Right lobe of liver (tissue), 6 donors: Measurements from ENCODE around the gene DUSP16. TPM values are rescaled to one million over a fixed set of nuclear protein-coding genes. Genes with fewer than 3 reads are reported as not detected.
A peak's percentile ranks its signal among the peaks of the same experiment; 100 is the strongest.

Experiments
- ATAC-seq, 4 donors: fragments of 200-7000 bp; cut with Tn5 transposase; one replicate each; pipeline ENCODE4 v1.9.1; 2020; ENCODE audit warnings: mild to moderate bottlenecking in 4 of 4, moderate library complexity in 4 of 4
- DNase-seq, 3 donors: peaks; one replicate each; pipeline ENCODE4 v3.0.0-alpha.2; 2020
- H3K27ac ChIP-seq, 3 donors: fragments of 200-600 bp; one replicate each; pipeline ENCODE4 v1.8.0; 2022
- H3K27me3 ChIP-seq, 2 donors: fragments of 200-600 bp; one replicate each; pipeline ENCODE4 v1.8.0; 2022
- H3K36me3 ChIP-seq, 4 donors: fragments of 200-600 bp; sonication (generic) in 1 of 4; one replicate each; pipeline versions ENCODE4 v1.5.1 to v1.8.0; 2017 to 2022; ENCODE audit warnings: control low read depth in 1 of 4
- H3K4me1 ChIP-seq, 4 donors: fragments of 200-600 bp; sonication (generic) in 1 of 4; one replicate each; pipeline versions ENCODE4 v1.5.1 to v1.8.0; 2017 to 2022; ENCODE audit warnings: control low read depth in 1 of 4
- H3K4me3 ChIP-seq, 3 donors: fragments of 200-600 bp; one replicate each; pipeline ENCODE4 v1.8.0; 2022
- H3K9me3 ChIP-seq, 4 donors: fragments of 200-600 bp; sonication (generic) in 1 of 4; one replicate each; pipeline versions ENCODE4 v1.5.1 to v1.8.0; 2017 to 2022; ENCODE audit warnings: control low read depth in 1 of 4
- CTCF ChIP-seq, 4 donors: fragments of 200-600 bp in 3 of 4; fragments of 450-650 bp in 1 of 4; IDR thresholded peaks; one replicate each; pipeline versions ENCODE4 v1.5.1 to v1.8.0; 2016 to 2022; ENCODE audit warnings: antibody characterized with exemption in 4 of 4, mild to moderate bottlenecking in 2 of 4
- POLR2A ChIP-seq: fragments of 450-650 bp; IDR thresholded peaks from one replicate; pipeline ENCODE4 v1.6.1; 2017; ENCODE audit warnings: antibody characterized with exemption, mild to moderate bottlenecking
- WGBS: methylation state at CpG from one replicate; pipeline ENCODE4 v1.1.6; 2018; ENCODE audit warnings: low coverage, low lambda C conversion rate; ENCODE audit not compliant: insufficient coverage; ENCODE audit errors: missing lambda C conversion rate; 5-methylcytosine and 5-hydroxymethylcytosine counted together
- intact Hi-C, 2 donors: fragments of 100-400 bp; cut with DNase I; formaldehyde crosslinking; loops; one replicate each; pipeline versions ENCODE4 v1.11.2 to v1.14.1; 2022
- total RNA-seq, 6 experiments: library from RNA; depleted of rRNA in 2 of 6; stranded (reverse); fragments of >200 nt in 2 of 6; fragmentation: NEBNext Ultra II Directional in 3 of 6; extraction: Animal tissue kit (Norgen Biotek cat#: 25700) in 3 of 6; gene quantifications; one replicate each; pipeline versions ENCODE4 v1.1.0 to v1.2.4, GENCODE V29; 2016 to 2023
- donor health status: DM: no; HTN: yes; CAD: no.
- donor health status: DM: no; HTN: no; CAD: no.
- donor health status: DM: no; HTN: no; CAD: no.
- donor health status: DM: no; HTN: yes; CAD: no.
- donor health status: DM: no; HTN: yes; CAD: no.

The DUSP16 gene
- total RNA-seq, 6 experiments from 2014 or later, result 41.9 to 74.2 (median 48.4) TPM

GRCh38 chr12:12488296-12488695, 74.4 kb downstream of the DUSP16 start:
- no peaks in the 10 kb centered on the region for H3K9me3 ChIP-seq
- WGBS, result 95% methylated on average over 4 of the region's 4 CpGs
- peaks cover 0 to 18% (median 0%) of the 10 kb centered on the region in 4 donors for H3K36me3 ChIP-seq
- no peak overlapping the region for H3K4me3 ChIP-seq
- no peak for ATAC-seq
- H3K4me1 ChIP-seq, result peaks cover 0 to 39% (median 9%) of the 10 kb centered on the region in 4 donors
- TF ChIP-seq POLR2A (no peak), CTCF (IDR thresholded peaks at IDR 0.05) (no peak)
- no peaks in the 10 kb centered on the region for H3K27me3 ChIP-seq
- intact Hi-C loops, result no loop called here
- H3K27ac ChIP-seq, result peak overlapping the region; percentile 70 to 96 (median 93)
- no peak for DNase-seq

DNA sequence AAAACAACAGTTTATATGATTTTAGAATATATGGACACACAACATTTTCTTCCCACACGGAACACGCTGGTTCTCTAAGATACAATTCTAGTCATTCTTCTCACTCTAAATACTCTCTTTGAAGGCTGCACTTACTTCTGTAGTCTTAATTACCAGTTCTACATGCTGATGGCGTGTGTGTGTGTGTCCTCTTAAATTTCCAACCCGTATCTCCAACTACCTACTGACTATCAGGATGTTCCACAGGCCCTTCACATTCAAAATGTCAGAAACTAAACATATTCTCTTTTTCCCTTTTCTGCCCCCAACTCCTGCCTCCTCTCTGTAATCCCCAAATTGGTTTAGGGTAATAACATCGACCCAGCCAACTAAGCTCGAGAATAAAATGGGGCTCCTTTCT, 75.2 kb downstream of the DUSP16 start:
- H3K4me3 ChIP-seq, result no peak overlapping the region
- H3K9me3 ChIP-seq, result no peaks in the 10 kb centered on the region
- TF ChIP-seq POLR2A (no peak), CTCF (IDR thresholded peaks at IDR 0.05) (no peak)
- H3K36me3 ChIP-seq, result peaks cover 0 to 18% (median 0%) of the 10 kb centered on the region in 4 donors
- no peak for ATAC-seq
- H3K27ac ChIP-seq, result peak overlapping the region; percentile 70 to 96 (median 93)
- DNase-seq, result no peak
- intact Hi-C loops, result no loop called here
- H3K4me1 ChIP-seq, result peaks cover 0 to 39% (median 9%) of the 10 kb centered on the region in 4 donors
- 94% methylated on average over 5 of the region's 6 CpGs for WGBS
- H3K27me3 ChIP-seq, result no peaks in the 10 kb centered on the region

- Histone ChIP-seq H3K4me3 (no peak overlapping the region), H3K27ac (peak overlapping the region; percentile 70 to 96 (median 93)), H3K36me3 (peaks cover 0 to 18% (median 0%) of the 10 kb centered on the region in 4 donors), H3K27me3 (no peaks in the 10 kb centered on the region), H3K9me3 (no peaks in the 10 kb centered on the region), H3K4me1 (peaks cover 0 to 39% (median 9%) of the 10 kb centered on the region in 4 donors)
- TF ChIP-seq POLR2A (peak; percentile 23), CTCF (IDR thresholded peaks at IDR 0.05) (no peak)
- 17% methylated on average over 6 of the region's 6 CpGs for WGBS
- intact Hi-C loops, result no loop called here
- ATAC-seq (peak; percentile 59 to 68 (median 64)), DNase-seq (peak in 1 of 3 donors; percentile 59)
These were observed 75.9 kb downstream of the DUSP16 start for GRCh38 chr12:12486661-12487240.

- peak overlapping the region in 2 of 3 donors; percentile 2 to 39 for H3K27ac ChIP-seq
- no peak for ATAC-seq
These were observed 79.2 kb downstream of the DUSP16 start for GRCh38 chr12:12483438-12483837.

More at GRCh38 chr12:12483438-12483837, 79.2 kb downstream of the DUSP16 start:
- intact Hi-C loops, result no loop called here
- Histone ChIP-seq H3K9me3 (no peaks in the 10 kb centered on the region), H3K27me3 (no peaks in the 10 kb centered on the region), H3K4me1 (peaks cover 0 to 21% (median 5%) of the 10 kb centered on the region in 4 donors), H3K36me3 (peaks cover 0 to 39% (median 6%) of the 10 kb centered on the region in 4 donors), H3K4me3 (no peak overlapping the region)
- TF ChIP-seq CTCF (IDR thresholded peaks at IDR 0.05) (no peak), POLR2A (no peak)
- DNase-seq, result no peak
- 80% methylated on average over 3 of the region's 3 CpGs for WGBS
